Panc1 (cell line): ENCODE data around the gene PELI2. TPM values are rescaled to one million over a fixed set of nuclear protein-coding genes. Genes with fewer than 3 reads are reported as not detected.

ENCODE experiments used
- ATAC-seq: fragments of 200-7000 bp; cut with Tn5 transposase; 2 replicates; pipeline ENCODE4 v1.9.1; 2020; ENCODE audit warnings: mild to moderate bottlenecking, moderate library complexity
- BruUV-seq: library from RNA; stranded (reverse); fragments of 400-500 nt; replicated peaks from 2 replicates; lab custom pipeline; 2021; lab: Mats Ljungman, UMichigan
- CTCF ChIA-PET: fragments of 300-600 bp; sonication (Branson Sonifier 250); formaldehyde crosslinking; loops from one replicate; lab custom pipeline; 2022; ENCODE audit warnings: antibody characterized with exemption; lab: Charles Lee
- POLR2A ChIA-PET: fragments of 300-600 bp; sonication (Branson Sonifier 250); formaldehyde crosslinking; loops from one replicate; lab custom pipeline; 2022; ENCODE audit warnings: antibody characterized with exemption; lab: Charles Lee
- DNase-seq: peaks from one replicate; pipeline ENCODE4 v3.0.0-alpha.2; 2010; ENCODE audit warnings: low read depth, low spot score
- H3K27ac ChIP-seq: 2 replicates; pipeline ENCODE4 v1.5.1; 2011; ENCODE audit warnings: mild to moderate bottlenecking, low read length, inconsistent platforms
- H3K27me3 ChIP-seq: fragments of 200-500 bp; sonication (Bioruptor generic); 2 replicates; pipeline ENCODE4 v1.6.0; 2014; ENCODE audit warnings: low read length, inconsistent platforms; ENCODE audit not compliant: control insufficient read depth, insufficient read depth
- H3K36me3 ChIP-seq: fragments of 200-500 bp; sonication (Bioruptor generic); 2 replicates; pipeline ENCODE4 v1.5.1; 2014; ENCODE audit warnings: inconsistent platforms, mild to moderate bottlenecking, low read length, moderate library complexity; ENCODE audit not compliant: control insufficient read depth, insufficient read depth
- H3K4me1 ChIP-seq: 2 replicates; pipeline ENCODE4 v1.5.1; 2011; ENCODE audit warnings: inconsistent platforms, mild to moderate bottlenecking, low read length, moderate library complexity; ENCODE audit not compliant: control insufficient read depth, insufficient read depth
- H3K4me3 ChIP-seq, 2 experiments: 2 replicates each; pipeline ENCODE4 v1.5.1; 2011 to 2012; ENCODE audit warnings: low read depth in 2 of 2, low read length in 2 of 2, mild to moderate bottlenecking in 2 of 2, inconsistent platforms in 1 of 2, moderate library complexity in 1 of 2
- H3K9me3 ChIP-seq: fragments of 200-500 bp; sonication (Bioruptor generic); 2 replicates; pipeline ENCODE4 v1.5.1; 2014; ENCODE audit warnings: low read depth, mild to moderate bottlenecking, inconsistent platforms, low read length, moderate library complexity; ENCODE audit not compliant: control insufficient read depth, insufficient read depth
- CTCF ChIP-seq: fragments of 450-650 bp; IDR thresholded peaks from 2 replicates; pipeline ENCODE4 v1.5.1; 2017; ENCODE audit warnings: mild to moderate bottlenecking
- POLR2AphosphoS5 ChIP-seq: IDR thresholded peaks from 2 replicates; pipeline ENCODE4 v1.6.1; 2012; ENCODE audit warnings: mild to moderate bottlenecking, low read depth, low read length, moderate library complexity
- SIN3A ChIP-seq: IDR thresholded peaks from 2 replicates; pipeline ENCODE4 v1.6.1; 2012; ENCODE audit warnings: low read depth, mild to moderate bottlenecking, low read length, moderate library complexity, borderline replicate concordance; ENCODE audit not compliant: insufficient read depth
- TCF7L2 ChIP-seq: IDR thresholded peaks from 2 replicates; pipeline ENCODE4 v1.6.1; 2011; ENCODE audit warnings: mild to moderate bottlenecking, low read depth, low read length, inconsistent platforms
- in situ Hi-C: cut with HindIII; loops from 2 replicates; pipeline ENCODE4 v1.10.0; 2016; ENCODE audit warnings: low sequenced_read_pairs, low pct_unique_long_range_greater_than_20kb
- intact Hi-C: fragments of 100-400 bp; cut with micrococcal nuclease; formaldehyde crosslinking; loops from one replicate; pipeline ENCODE4 v1.10.0; 2022; ENCODE audit not compliant: unreplicated experiment
- total RNA-seq: library from RNA; stranded (reverse); gene quantifications from one replicate; pipeline ENCODE4 v1.2.1, GENCODE V29; 2021; ENCODE audit not compliant: unreplicated experiment
- TF ChIP-seq, protein P1 (sequence below), 2 experiments: IDR thresholded peaks; 2 replicates each; pipeline ENCODE4 v1.6.1; 2011 to 2012; ENCODE audit warnings: low read depth in 2 of 2, control low read depth in 1 of 2, low read length in 1 of 2, mild to moderate bottlenecking in 1 of 2, moderate library complexity in 1 of 2; ENCODE audit not compliant: insufficient read depth in 1 of 2

The PELI2 gene
- total RNA-seq, 1 experiment from 2014 or later, result 0.28 TPM

GRCh38 chr14:56129092-56129491 lies 10.9 kb downstream of the PELI2 start:
- Histone ChIP-seq H3K36me3 (no peaks in the 10 kb centered on the region), H3K27me3 (peaks cover 6% of the 10 kb centered on the region; the same call in 1 of the 2 replicates), H3K27ac (no peak overlapping the region), H3K4me1 (no peaks in the 10 kb centered on the region), H3K4me3 (no peak overlapping the region), H3K9me3 (no peaks in the 10 kb centered on the region)
- intact Hi-C loops (no loop called here), in situ Hi-C loops (no loop called here)
- POLR2A ChIA-PET, result no interaction called here
- DNase-seq, result no peak
- TF ChIP-seq SIN3A, result no peak
- no peak for TF ChIP-seq POLR2AphosphoS5
- no peak for TF ChIP-seq CTCF
- TF ChIP-seq, protein P1, sequence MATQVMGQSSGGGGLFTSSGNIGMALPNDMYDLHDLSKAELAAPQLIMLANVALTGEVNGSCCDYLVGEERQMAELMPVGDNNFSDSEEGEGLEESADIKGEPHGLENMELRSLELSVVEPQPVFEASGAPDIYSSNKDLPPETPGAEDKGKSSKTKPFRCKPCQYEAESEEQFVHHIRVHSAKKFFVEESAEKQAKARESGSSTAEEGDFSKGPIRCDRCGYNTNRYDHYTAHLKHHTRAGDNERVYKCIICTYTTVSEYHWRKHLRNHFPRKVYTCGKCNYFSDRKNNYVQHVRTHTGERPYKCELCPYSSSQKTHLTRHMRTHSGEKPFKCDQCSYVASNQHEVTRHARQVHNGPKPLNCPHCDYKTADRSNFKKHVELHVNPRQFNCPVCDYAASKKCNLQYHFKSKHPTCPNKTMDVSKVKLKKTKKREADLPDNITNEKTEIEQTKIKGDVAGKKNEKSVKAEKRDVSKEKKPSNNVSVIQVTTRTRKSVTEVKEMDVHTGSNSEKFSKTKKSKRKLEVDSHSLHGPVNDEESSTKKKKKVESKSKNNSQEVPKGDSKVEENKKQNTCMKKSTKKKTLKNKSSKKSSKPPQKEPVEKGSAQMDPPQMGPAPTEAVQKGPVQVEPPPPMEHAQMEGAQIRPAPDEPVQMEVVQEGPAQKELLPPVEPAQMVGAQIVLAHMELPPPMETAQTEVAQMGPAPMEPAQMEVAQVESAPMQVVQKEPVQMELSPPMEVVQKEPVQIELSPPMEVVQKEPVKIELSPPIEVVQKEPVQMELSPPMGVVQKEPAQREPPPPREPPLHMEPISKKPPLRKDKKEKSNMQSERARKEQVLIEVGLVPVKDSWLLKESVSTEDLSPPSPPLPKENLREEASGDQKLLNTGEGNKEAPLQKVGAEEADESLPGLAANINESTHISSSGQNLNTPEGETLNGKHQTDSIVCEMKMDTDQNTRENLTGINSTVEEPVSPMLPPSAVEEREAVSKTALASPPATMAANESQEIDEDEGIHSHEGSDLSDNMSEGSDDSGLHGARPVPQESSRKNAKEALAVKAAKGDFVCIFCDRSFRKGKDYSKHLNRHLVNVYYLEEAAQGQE (IDR thresholded peaks at IDR 0.05; ENCODE audit: insufficient read depth in 1 of 2, low read depth in 2 of 2, low read length in 1 of 2), result no peak
- TF ChIP-seq TCF7L2, result no peak
- no peak for ATAC-seq
- no TSS peak for BruUV-seq
- CTCF ChIA-PET, result no interaction called here

GRCh38 chr14:56129933-56130332 lies 11.7 kb downstream of the PELI2 start:
- no peaks in the 10 kb centered on the region for H3K9me3 ChIP-seq
- no peak overlapping the region for H3K27ac ChIP-seq
- DNase-seq (no peak), ATAC-seq (no peak)
- ChIA-PET CTCF (no interaction called here), POLR2A (no interaction called here)
- H3K4me3 ChIP-seq, result no peak overlapping the region
- no peaks in the 10 kb centered on the region for H3K36me3 ChIP-seq
- H3K4me1 ChIP-seq, result no peaks in the 10 kb centered on the region
- peaks cover 6% of the 10 kb centered on the region; the same call in 1 of the 2 replicates for H3K27me3 ChIP-seq
- TF ChIP-seq, protein P1 (IDR thresholded peaks at IDR 0.05; ENCODE audit: insufficient read depth in 1 of 2, low read depth in 2 of 2, low read length in 1 of 2), result no peak
- no peak for TF ChIP-seq CTCF
- TF ChIP-seq POLR2AphosphoS5, result no peak
- no peak for TF ChIP-seq SIN3A
- no peak for TF ChIP-seq TCF7L2
- intact Hi-C loops (no loop called here), in situ Hi-C loops (no loop called here)
- no TSS peak for BruUV-seq
